Subcutaneous adipose tissue (tissue), 4 donors: ENCODE data around the gene PRSS53. TPM values are rescaled to one million over a fixed set of nuclear protein-coding genes. Genes with fewer than 3 reads are reported as not detected.

Experiments
- CTCF ChIP-seq: fragments of 450-650 bp; IDR thresholded peaks from one replicate; pipeline ENCODE4 v1.5.1; 2016; ENCODE audit warnings: low read depth, mild to moderate bottlenecking, control low read depth, antibody characterized with exemption, moderate library complexity
- total RNA-seq, 4 donors: library from RNA; depleted of rRNA; stranded (reverse); fragments of >200 nt; gene quantifications; one replicate each; pipeline ENCODE4 v1.1.0, GENCODE V29; 2016

The PRSS53 gene
- total RNA-seq, 4 donors from 2014 or later = 1.5 to 3.2 (median 1.8) TPM

- no peak for TF ChIP-seq CTCF
Measured at GRCh38 chr16:31061813-31062440, 26.8 kb downstream of the PRSS53 start.

- no peak for TF ChIP-seq CTCF
Measured at GRCh38 chr16:31061126-31061812, 27.5 kb downstream of the PRSS53 start.

GRCh38 chr16:31055613-31056012 lies 33.1 kb downstream of the PRSS53 start:
- TF ChIP-seq CTCF = no peak

- no peak for TF ChIP-seq CTCF
Measured at GRCh38 chr16:31052114-31052513, 36.6 kb downstream of the PRSS53 start.

- TF ChIP-seq CTCF = no peak
Measured at GRCh38 chr16:31050280-31051030, 38.3 kb downstream of the PRSS53 start.

- TF ChIP-seq CTCF = no peak
Measured at GRCh38 chr16:31043898-31044481, 44.8 kb downstream of the PRSS53 start.

GRCh38 chr16:31043352-31043751 lies 45.4 kb downstream of the PRSS53 start:
- TF ChIP-seq CTCF = no peak
